GM19395 (cell line): ENCODE measurements around the gene EVPLL.
"Not testable (repeated sequence)": the region's sequence is repeated elsewhere in the genome, so short reads cannot be mapped to it uniquely, and the experiment has no call there.

ENCODE experiments used
- ATAC-seq: cut with Tn5 transposase; IDR thresholded peaks from one replicate; pipeline ENCODE4 v1.9.1; 2021; ENCODE audit warnings: mild to moderate bottlenecking, moderate library complexity; ENCODE audit not compliant: unreplicated experiment

The EVPLL gene

GRCh38 chr17:18422464-18422863 is 44.9 kb downstream of the EVPLL start:
- not testable (repeated sequence) for ATAC-seq

GRCh38 chr17:18423015-18423414 is 45.4 kb downstream of the EVPLL start:
- not testable (repeated sequence) for ATAC-seq

GRCh38 chr17:18425593-18425992 is 48.0 kb downstream of the EVPLL start:
- ATAC-seq, result not testable (repeated sequence)

- not testable (repeated sequence) for ATAC-seq
These were observed 49.1 kb downstream of the EVPLL start for GRCh38 chr17:18426639-18427038.

GRCh38 chr17:18432206-18432605 is 54.6 kb downstream of the EVPLL start:
- ATAC-seq, result not testable (repeated sequence)
